ENCODE measurements around the gene ANKRD63.
A peak's percentile ranks its signal among the peaks of the same experiment; 100 is the strongest.

The ANKRD63 gene

DNA sequence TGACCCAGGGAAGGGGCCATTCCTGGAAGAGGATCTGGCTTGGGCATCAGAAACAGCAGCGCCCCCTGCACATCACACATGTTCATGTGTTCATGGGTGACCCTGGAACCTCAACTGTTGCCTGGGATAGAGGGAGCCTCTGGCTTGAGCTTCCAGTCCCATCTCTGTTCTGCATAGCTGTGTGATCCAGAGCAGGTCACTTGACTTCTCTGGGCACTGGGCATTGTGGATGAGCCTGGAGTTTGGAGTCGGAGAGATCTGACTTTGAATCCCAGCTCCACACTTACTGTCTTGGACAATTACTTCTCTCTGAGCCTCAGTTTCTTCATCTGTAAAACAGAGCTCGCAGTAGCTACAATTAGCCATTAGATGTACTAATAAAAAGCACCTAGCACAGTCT lies 28.4 kb downstream of the ANKRD63 start:
- no peak for DNase-seq

DNA sequence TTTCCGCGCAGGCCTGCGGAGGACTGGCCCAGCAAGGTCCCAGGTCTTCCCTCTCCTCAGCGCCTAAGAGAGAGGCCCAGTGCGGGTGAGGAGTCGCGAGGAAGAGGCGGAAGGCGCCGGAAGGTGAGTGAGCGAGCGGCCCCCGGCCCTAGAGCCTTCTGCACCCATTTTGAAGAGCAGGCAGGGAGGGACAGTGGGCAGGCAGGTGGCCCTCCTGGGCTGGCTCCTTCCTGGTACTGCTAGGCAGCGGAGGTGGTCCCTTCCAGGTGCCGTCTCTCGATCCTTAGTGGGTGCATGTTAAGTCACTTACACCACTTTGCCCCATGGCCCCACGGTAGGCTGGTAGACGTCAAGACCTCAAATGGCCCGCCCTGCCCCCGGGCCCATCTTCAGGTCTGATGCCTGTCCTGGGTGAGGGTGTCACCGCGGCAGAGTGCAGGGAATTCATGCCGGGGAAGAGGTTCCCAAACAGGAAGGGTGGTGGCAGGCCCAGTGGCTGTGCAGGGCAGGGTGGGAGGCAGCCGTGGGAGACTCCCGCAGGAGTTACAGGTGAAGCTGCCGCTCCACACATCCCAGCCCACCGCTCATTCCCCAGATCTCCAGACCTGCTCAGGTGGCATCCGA lies 29.6 kb downstream of the ANKRD63 start:
- DNase-seq = no peak

DNA sequence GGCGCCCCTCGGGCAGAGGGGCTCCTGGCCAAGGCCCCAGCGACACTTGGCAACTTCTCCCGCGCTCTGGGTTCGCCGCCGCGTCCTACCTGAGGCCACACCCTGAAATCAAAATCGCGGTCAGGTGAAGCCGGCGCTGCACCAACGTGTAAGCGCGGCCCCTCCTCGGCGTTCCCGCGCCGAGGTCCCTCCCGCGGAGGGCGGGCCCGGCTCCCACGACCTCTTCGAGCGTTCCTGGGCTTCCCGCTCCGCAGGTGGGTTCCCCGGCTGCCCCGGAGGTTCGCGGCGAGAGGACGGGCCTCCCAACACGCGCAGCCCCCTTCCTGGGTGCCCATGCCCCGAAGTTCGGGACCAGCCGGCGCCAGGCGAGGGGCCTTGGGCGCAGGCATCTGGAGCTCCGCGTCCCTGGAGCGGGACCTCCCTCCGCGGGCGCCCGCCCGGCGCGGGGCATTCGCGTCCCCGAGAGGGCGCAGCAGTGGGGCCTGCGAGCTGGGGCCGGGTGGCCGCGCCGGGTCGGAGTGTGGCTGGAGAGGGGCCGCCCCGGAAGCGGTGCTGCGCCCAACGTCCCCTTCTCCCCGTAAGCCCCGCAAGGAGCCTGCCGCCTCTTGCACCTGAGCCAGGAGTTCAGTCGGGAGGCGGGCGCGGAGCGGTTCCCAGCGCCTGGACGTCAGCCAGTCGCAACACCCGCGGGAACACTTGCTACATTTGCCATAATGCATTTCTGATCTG lies 30.3 kb downstream of the ANKRD63 start:
- peak; percentile 51 for DNase-seq

DNA sequence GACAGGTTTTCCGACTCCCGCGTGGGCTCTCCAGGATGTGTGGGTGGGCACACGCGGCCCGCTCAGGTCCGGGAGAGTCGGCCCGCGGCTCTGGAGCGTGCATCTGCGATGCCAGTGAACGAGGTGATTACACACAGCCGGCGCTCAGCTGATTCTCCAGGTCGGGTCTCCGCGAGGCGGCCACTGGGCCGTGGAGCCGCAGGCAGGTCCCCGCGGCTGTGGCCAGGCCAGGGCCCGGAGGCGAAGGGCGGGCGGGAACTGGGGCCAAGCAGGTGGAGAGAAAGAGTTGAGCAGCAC lies 30.8 kb downstream of the ANKRD63 start:
- no peak for DNase-seq

DNA sequence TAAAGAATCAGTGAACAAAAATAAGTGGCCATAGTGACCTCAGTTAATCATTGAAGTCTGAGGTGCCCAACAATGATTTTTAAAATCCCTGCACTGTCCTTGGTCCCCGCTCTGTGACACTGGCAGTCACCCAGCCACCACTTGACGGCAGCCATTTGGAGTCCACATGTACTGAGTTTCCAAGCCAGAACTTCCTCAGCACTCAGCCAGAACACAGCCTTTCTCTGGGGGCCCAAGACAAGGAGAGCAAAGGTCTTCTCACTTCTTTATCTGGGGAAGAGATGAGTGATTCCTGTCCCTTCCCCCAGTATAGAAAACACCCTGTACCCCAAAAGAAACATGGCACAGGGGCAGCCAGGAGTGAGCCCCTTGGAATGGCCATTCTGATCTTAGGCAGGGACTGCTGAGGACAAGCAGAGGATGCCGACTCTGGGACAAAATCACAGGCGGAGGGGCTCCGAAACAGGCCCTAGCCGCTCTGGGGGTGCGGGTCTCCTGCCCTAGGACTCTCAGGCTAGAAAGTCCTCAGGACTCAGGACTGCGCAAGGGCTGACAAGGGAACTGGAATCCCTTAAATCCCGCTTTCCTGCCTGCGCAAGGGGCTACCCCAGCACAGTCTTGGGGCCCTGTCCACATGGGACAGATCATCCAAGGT lies 31.3 kb downstream of the ANKRD63 start:
- no peak for DNase-seq

DNA sequence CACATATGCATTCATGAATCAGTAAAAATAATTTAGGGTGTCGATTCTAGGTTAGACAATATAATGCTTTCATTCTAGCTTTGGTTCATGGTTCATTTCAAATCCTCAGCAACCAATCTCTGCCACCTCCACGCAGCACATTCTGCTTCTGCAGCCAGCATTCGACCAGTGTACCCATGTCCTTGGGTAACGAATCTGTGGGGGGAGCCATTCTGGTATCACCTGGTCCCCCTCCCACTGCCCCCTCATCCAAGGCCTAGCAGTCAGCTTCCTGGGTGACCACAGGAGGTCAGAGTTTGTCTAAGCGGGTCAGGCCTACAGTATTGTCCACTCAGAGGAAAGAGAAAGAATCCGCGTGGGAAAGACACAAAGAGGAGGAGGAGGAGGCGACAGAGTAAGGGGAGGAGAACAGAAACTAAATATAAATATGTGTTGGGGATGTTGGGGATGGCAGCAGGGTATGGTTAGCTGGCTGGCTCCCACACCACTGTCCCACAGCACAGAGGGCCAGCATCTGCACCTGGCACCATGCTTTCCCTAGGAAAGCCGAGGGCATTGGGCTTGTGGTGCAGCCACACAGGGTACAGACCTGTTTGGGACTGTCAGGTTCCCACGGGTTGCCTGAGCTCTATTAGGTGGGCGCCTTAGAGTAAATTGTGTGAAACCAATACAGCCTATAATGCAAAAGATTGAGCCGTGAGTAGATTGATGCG lies 31.9 kb downstream of the ANKRD63 start:
- no peak for DNase-seq

DNA sequence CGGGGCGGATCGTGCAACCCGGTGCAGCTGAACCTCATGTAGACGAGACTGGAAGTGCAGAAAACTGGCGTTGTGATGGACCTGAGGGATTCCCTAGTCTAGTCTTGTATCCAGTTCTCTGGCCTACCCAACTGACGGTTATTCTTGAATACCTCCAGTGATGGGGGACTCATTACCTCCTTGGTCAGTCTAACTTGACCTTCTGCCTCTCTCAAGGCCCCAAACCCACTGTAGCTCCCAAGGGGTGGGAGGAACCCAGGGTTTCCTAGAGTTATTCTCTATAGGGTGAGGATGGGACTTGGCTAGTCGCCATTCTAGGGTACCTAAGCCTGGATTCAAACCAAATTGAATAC lies 32.6 kb downstream of the ANKRD63 start:
- DNase-seq = no peak

DNA sequence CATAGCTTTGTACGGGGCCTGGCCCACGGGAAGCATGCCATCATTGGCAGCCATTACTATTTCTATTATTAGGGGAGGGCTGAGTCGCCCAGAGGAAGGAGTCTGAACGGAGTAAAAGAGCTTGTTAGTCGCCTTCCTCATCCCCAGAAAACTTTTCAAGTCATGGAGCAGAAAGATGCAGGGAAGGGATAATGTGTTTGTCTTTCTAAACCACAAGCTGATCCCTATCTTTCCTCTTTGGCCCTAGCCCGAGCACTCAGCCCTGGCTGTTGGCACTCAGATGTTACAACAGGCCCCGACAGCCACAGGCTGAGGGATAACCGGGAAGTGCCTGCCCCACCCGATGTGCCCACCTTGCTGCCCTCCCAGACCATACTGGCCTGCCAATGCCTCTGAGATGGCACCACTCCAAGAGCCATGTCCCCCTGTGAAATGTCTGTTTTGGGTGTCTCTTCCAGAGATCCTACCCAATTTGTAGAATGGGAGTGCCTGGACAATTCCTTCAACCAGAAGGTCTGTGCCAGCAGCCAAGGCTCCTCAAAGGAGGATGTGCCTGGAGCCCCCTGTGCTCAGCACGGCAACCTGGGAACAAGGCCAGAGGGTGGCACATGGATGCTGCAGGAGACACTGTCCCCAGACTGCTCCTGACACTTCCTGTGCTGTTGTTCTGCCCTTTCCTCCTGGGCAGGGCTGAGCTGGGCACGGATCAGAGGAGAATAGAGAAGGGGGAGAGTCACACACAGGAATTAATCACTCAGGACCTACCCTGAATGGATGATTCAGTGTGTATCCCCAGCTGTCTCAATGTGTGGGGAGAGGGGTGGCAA lies 33.2 kb downstream of the ANKRD63 start:
- DNase-seq = no peak

DNA sequence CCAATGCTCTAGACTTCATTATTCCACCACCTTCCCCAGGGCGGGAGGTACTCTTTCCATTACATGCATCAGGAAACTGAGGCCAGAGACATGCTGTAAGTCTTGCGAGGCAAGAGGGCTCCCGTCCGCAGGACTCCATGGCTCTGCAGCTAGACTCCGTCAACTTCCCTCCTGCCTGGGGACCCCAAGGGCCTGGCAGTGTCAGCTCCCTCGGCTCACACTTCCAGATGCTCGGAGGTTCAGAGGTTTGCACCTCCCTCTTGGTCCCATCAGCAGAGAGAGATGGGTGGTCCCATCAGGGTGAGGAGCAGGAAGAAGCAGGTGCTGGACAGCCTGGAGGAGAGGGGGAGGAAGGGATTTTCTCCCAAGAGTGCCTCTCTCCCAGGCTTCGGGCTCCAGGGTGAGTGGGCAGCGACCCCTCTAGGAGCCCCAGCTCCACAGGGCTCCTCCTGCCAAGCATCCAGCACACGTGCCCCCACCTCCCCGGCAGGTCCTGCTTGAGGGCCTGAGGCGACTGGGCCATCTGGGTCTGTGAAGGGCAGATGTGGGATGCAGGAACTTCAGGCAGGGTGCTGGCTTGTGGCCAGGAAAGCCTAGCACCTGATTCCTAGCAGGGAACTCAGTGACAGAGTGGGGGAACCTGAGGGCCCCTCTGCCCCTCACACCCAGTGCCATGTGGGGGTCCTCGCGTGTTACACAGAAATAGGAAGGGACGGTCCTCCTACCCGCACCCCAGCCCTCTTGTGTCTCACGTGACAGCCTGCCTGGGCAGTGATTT lies 34.7 kb downstream of the ANKRD63 start:
- no peak for DNase-seq

DNA sequence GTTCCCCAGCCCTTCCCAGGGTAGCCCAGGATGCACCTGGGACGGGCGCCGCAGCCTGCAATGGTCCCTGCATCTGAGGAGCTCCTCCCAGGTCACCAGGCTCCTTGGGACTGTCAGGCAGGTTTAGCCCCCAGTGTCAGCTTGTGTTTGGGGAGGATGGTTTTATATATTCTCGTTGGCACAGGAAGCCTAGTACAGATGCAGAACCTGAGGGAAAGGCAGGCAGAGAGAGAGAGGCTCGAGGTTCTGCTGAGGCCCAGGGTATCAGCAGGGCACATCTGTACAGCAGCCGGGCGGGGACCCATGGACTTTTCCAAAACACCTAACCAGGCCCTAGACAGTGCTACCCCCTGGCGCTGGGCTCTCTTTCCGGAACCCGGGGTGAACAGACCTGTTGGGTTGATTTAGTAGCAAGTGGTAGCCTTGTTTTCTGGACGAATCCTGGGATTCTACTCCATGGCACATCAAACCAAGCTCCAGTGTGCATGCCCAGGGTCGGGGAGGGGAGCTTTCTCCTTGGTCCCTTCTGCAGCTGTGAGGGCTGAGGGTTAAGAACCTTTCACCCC lies 35.4 kb downstream of the ANKRD63 start:
- DNase-seq = no peak

DNA sequence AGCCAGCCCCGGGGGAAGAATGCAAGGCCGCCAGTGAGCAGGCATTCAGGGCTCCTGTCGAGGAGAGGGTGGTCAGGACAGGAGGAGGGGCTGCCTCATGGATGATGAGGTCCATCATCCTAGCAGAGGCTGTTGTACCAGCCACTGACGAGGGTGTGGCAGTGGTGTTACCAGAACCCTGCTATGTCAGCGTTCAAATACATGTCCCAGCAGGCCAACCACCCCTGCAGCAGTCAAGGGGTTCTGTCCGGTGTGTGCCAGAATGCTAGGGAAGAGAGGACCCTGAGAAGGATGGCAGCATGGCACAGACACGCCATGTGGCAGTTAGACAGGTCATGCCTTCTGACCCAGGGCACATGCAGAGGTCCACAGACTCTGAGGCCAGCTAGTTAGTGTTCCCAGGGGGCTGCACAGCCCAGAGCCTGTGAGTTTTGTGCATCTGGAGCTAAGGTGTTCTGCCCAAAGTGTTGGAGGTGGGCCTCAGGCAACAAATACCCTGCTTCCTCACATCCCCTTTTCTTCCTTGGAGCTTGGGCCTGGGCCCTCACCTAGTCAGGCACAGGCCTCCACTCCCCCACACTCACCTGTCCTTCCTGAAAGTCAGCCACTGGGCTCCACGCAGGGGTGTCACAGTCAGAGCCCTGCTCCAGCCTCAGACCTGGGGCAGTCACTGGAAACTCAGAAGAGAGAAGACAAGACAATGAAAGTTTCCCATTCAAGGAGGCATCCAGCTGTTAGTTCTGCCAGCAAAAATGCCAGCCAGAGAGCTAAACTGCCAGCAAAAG lies 36.2 kb downstream of the ANKRD63 start:
- DNase-seq = no peak

DNA sequence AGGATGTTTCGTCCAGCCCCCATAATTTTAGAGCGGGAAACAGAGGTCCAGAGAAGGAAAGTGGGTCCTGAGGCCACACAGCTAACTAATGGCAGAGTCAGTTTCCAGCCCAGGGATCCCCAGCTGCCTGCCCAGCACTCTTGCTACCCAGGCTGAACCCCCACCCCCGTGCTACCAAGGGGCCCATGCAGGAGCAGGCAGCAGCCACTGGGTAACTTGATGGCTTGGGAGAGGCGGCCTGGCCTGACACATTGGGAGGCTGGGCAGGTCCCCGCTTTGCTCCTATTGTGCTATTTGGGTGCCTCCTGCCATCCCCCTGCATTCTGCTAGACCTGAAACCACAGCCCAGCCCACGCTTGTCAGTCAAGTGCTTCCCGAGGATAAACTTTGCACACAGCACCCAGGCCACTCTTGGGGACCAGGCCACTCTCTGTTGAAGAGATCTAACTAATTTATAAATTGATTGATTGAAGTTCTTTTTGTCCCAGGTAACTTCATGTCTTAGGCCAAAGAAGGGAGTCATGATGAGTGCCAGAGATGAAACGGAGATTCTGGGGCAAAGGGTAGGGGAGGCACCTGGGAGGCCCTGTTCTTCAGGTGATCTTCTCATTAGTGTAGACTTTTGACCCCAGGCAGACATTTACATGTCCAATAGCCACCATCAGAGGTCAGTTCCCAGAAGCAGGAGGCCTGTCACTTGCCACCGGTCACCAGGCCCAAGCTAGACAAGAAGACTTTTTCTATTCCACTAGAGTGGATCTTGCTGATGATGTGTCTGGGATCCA lies 37.0 kb downstream of the ANKRD63 start:
- no peak for DNase-seq

DNA sequence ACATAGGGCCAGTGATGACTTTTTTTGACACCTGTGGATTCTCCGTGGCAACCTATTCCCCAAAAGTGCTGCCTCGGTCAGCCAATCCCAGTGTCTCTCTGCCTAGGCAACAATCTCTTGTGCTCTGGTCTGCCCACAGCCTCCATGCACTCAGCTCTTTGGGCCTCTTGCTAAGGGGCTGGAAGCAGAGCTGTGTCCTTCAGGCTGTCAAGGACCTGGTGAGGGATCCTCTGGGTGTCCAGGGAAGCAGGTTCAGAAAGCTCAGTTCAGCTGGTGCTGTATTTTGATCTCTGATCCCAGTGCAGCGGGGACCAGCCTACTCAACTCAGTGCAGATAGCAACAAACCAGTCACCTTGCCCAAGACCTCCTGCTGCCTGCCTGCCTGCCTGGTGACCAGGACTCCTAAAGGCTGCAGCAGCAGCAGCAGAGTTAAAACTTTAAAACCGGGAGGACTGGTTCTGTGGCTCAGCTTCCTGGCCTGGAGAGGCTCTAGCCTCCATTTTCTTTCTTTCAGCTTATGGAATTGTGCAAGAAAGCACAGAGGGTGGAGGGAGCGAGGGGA lies 37.8 kb downstream of the ANKRD63 start:
- no peak for DNase-seq

DNA sequence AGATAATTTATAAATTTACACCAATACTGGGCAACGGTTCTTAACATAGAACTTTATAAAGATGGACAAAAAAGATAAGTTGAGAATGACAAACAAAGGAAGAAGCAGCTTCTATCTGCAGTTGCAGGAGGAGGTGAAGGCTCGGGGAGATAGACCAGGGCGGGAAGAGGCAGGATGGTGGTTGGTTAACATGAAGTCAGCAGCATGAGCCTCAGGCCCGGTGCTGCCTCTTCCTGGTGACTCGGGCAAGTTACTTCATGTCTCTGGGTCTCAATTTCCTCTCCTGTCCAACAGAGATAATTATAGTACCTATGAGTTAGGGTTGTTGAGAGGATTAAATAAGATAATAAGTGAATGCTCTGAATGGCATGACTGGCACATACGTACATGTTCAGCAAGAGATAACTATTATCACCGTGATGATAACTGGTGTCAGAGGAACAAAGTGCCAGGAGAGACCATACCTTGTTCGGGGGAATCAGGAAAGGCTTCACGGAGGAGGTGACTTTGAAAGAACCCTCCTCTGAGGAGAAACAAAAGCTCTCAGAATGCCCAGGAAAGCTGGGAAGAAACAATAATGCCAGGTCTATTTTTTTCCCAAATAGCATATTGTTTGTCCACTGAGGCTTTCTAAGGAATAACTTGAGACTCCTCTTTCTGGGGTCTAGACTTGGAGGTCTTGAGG lies 39.6 kb downstream of the ANKRD63 start:
- no peak for DNase-seq

DNA sequence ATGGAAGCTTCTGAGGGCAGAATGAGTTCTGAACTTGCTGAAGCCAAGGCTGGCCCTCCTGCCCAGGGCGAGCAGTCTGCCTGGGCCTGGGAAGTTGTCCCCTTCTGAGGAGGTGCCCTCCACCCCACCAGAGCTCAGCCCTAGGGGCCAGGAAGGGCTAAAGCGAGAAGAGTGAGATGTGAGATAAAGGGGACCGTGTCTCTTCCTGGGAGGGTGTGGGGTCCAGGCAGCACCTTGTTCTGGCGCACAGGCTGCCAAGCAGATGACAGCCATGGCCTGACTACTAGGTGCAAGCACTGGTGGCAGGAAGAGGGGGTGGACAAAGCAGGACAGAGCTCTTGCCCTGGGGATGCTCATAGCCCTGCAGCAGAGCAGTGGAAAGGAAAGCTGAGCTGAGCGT lies 40.3 kb downstream of the ANKRD63 start:
- no peak for DNase-seq

DNA sequence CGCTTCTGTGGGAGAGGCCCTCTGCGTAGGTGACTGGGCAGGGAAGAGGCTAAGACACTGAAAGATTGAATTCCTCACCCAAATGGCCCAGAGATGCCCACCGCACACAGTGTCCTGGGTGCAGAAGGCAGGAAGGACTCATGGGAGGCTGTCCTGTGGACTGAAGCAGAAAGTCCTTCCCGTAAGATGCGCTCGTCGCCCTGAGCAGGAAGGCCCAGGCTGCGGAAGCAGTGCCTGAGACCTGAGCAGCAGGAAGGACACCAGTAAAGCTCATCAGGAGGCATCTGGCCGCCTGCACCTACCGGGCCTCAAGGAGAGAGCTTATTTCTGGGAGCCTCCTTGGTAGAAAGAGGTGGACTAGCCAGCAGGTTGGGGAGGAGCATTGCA lies 40.7 kb downstream of the ANKRD63 start:
- no peak for DNase-seq

DNA sequence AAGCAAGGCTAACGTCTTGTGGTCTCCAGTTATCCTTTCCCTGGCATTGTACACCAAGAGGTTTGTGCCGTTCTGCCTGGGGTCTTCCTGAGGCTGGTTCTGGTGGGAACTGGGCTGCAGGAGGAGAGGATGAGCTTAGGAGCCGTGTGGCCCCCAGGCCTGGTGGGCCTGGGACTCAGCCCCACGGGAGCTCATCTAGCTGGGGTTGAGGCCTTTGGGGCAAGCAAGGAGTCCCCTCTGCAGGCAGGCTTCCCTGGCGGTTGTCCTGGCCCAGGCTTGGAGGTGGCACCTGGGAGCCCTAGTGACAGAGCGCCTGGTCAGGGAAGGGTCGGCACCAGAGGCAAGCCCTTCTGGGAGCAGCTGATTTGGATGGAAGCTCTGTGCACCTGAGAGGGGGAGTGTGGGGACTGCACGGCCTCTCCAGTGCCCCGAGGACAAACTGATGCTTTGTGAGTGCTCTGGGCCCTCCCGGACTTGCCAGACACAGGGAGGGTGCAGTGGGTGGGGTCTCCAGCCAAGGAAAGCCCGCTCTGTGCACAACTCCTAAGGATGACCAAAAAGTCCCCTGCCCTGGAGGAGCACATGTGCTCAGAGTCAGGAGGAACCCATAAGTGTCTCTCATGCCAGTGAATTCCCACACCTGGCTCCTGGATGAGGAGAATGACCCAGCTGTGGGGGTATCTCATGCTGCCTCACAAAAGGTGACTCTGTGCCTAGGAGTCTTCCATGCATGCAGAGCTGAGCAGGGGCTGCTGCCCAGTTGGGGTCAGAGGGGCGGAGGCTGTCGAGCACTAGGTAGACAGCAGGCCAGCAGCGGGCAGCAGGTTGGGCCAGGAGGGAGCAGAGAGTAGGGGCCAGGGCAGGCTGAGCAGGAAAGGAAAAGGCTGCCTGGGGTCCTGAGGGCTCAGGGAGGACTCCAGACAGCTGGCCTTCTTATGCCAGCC lies 41.3 kb downstream of the ANKRD63 start:
- no peak for DNase-seq

DNA sequence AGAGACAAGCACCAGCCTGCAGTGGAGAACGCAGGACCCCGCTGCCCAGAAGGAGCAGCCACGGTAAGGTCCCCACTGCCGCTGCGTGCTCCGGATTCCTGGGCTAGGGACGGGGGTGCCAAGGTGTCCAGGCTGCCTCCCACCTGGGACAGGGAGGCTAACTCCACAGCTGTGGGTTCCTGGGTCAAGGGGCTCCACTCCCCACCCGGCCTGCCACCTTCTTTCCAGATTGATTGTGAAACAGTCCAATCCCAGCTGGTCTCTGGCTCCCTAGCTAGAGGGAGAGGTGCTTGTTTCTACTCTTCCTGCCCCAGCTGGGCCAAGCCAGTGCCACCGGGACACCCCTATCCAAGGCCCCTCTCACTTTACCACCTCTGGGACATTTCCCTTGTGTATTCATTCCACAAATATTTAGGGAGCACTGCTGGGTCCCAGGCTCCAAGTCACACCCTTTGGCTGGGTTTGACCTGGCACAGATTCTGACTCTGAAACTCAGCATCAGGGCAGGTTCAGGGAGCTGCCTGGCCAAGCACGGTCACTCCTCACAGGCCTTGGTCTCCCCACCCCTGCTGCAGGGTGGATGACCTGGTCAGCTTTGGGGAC lies 42.1 kb downstream of the ANKRD63 start:
- DNase-seq = no peak
